SK-N-SH (cell line): Measurements from ENCODE around the gene TP53BP1. TPM values are rescaled to one million over a fixed set of nuclear protein-coding genes. Genes with fewer than 3 reads are reported as not detected.

Experiments used
- polyA plus RNA-seq, 3 experiments: library from polyadenylated mRNA; depleted of rRNA; stranded (reverse); fragments of >200 nt; gene quantifications; 2 replicates each; pipeline ENCODE4 v1.2.3, GENCODE V29; 2012

Gene TP53BP1
- polyA plus RNA-seq, 1 of the 3 experiments (the other 2 are of a cell fraction), result 27.1 TPM

Other genes with a start within 250 kb of the TP53BP1 start
- gene TGM5, start 226.2 kb downstream of the TP53BP1 start, polyA plus RNA-seq (2012; rRNA removed), result not detected in 2 replicates
- not detected in 2 replicates for gene TGM7, start 190.9 kb downstream of the TP53BP1 start, polyA plus RNA-seq (2012; rRNA removed)
- 7.1 and 9.6 TPM in 2 replicates for gene LCMT2, start 162.6 kb downstream of the TP53BP1 start, polyA plus RNA-seq (2012; rRNA removed)
- gene ZSCAN29, start 122.1 kb downstream of the TP53BP1 start, polyA plus RNA-seq (2012; rRNA removed), result 5.7 and 7.0 TPM in 2 replicates
- gene TUBGCP4, start 122.1 kb downstream of the TP53BP1 start, polyA plus RNA-seq (2012; rRNA removed), result 6.6 and 8.5 TPM in 2 replicates
- gene MAP1A, start 24.5 kb upstream of the TP53BP1 start, polyA plus RNA-seq (2012; rRNA removed), result 5.3 and 6.0 TPM in 2 replicates
- 14.2 and 28.5 TPM in 2 replicates for gene PPIP5K1, start 97.1 kb upstream of the TP53BP1 start, polyA plus RNA-seq (2012; rRNA removed)
- gene CKMT1B, start 100.9 kb upstream of the TP53BP1 start, polyA plus RNA-seq (2012; rRNA removed), result 1.8 and 3.1 TPM in 2 replicates
- gene STRC, start 125.6 kb upstream of the TP53BP1 start, polyA plus RNA-seq (2012; rRNA removed), result 0.03 and 0.05 TPM in 2 replicates
- 0.62 and 0.96 TPM in 2 replicates for gene CATSPER2, start 155.7 kb upstream of the TP53BP1 start, polyA plus RNA-seq (2012; rRNA removed)
- gene CKMT1A, start 200.7 kb upstream of the TP53BP1 start, polyA plus RNA-seq (2012; rRNA removed), result 1.2 and 1.7 TPM in 2 replicates